HG02852 (cell line): Measurements from ENCODE around the gene TMEM169.
"Not testable (repeated sequence)": the region's sequence is repeated elsewhere in the genome, so short reads cannot be mapped to it uniquely, and the experiment has no call there.

Source experiments
- ATAC-seq: cut with Tn5 transposase; IDR thresholded peaks from one replicate; pipeline ENCODE4 v1.9.1; 2021; ENCODE audit warnings: mild to moderate bottlenecking, moderate library complexity; ENCODE audit not compliant: unreplicated experiment

The TMEM169 gene

DNA sequence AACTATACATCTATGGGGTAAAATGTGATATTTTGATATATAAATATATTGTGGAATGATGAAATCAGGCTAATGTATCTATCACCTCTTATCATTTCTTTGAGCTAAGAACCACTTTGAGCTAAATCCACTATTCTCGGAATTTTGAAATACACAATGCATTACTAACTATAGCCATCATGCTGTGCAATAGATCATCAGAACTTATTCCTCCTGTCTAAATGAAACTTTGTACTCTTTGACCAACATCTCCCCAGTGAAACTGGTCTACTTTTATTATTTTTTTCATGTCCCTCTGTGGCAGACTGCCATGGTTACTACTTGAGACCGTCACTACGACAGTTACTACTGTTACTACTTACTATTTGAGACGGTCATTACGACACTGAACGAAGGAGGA, 11.5 kb upstream of the TMEM169 start:
- ATAC-seq, result no peak

DNA sequence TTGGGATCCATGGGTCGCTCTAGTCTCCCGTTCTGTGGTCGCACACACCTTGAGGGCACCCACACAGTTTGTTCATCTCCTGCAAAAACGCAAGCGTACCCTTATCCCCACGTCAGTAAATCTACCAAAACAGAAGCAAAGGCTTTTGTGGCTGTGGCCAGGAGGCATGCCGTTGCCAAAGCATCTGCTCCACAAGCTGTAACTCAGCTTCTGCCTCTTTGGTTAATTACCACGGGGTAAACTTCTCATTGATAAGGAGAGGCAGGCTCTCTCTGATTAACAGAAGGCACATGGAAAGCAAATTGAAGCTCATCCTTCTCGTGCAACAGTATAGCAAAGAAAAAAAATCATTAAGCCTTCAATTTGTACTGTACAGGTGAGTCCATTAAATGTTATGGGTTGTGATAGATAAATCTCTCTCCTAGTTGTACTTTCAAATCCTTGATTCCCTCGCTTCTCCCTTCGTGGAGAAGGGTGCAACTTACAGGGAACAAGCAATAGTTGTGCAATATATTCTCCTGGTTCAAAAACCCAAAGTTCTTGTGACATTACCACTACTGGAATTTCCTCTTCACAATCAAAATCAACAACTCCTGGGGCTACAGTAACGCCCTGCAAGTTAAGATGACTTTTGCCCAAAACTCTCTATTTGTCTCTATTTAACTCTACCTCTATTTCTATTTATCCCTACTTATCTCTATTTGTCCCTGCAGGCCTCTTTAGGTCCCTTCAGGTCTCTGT, 10.4 kb upstream of the TMEM169 start:
- ATAC-seq, result no peak

GRCh38 chr2:216072473-216072872, 9.2 kb upstream of the TMEM169 start:
- ATAC-seq, result no peak

DNA sequence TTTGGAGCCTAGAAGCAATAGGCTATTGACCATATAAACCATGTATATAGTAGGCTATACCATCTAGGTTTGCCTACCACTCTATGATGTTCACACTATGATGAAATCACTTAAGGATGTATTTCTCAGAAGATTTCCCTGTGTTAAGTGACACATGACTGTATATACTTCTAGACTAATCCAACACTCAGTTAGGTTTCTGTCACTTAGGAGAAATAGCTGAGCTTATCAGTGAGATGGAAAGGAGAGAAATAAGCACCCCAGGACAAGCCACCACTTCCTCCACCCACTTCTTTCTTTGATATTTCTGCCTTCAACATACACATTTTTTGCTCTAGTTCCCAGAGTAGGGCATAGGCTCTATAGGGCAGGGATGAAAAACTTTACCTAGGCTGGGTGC, 7.9 kb upstream of the TMEM169 start:
- ATAC-seq, result no peak

DNA sequence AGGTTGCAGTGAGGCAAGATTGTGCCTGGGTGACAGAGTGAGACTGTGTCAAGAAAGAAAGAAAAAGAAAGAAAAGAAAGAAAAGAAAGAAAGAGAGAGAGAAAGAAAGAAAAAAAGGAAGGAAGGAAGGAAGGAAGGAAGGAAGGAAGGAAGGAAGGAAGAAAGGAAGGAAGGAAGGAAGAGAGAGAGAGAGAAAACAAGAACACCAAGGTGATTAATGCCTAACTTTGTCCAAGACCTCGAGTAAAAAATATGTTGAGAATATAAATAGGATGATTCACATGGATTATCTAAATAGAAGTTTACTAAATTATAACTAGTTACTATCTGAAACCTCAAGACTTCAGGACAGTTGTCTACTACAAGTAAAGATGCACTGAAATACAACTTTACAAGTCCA, 7.3 kb upstream of the TMEM169 start:
- no peak for ATAC-seq

- no peak for ATAC-seq
These were observed 6.9 kb upstream of the TMEM169 start for GRCh38 chr2:216074794-216075193.

DNA sequence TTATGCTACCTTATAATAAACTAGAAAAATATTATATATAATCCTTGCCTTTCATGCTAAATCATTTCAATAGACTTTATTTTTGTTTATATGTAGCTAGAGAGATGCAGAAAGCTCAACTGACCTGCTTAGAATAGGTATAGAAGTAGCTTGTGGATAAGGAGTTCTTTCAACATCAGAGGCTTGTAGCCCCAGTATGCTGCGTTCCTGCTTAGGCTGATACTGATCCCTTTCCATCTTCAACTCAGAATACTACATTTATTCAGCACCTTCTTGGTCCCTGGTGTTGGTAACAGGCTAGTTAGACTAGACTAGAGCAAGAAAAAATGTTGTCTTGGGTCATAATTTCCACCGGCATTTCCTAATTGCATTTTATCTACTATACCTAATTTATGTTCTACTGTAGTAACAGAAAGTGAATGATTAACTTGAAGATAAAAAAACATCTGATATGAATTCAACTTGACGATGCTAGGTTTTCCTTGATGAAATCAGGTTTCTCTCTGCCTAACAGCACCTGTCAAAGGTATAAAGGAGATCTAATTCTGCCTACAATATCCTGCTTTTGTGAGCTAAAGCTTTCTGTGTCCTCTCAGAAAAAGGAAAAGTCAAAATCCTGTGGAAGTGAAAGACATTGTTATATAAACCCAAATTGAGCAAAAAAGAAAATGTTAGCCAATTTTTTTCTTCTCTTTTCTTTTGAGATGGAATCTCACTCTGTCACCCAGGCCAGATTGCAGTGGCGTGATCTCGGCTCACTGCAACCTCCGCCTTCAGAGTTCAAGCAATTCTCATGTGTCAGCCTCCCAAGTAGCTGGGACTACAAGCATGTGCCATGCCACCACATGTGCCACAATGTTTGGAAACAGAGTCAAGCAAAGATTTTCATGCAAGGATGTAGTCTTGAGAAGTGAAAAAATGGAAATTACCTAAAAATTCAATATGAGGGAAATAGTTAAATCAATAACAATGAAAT, 5.9 kb upstream of the TMEM169 start:
- no peak for ATAC-seq

GRCh38 chr2:216078776-216079175, 2.9 kb upstream of the TMEM169 start:
- no peak for ATAC-seq

- not testable (repeated sequence) for ATAC-seq
These were observed 1.7 kb upstream of the TMEM169 start for GRCh38 chr2:216080048-216080447.

DNA sequence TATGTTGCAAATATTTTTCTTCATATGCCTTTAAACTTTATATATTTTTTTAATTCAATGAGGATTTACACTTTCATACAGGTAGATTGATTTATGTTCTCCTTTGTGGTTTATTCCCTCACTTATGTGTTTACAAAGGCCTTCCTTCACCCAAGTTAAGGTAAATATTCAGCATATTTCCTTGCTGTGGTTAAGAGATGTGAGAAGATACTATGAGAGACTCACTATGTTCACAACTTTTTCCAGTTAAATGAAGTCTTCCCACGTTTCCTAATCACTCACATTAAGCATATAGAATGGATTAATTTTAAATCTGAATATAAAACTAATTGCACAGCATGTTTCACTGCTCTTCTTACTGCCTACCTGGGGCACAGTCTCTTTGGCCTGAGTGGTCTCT, 707 bp upstream of the TMEM169 start:
- ATAC-seq, result no peak

DNA sequence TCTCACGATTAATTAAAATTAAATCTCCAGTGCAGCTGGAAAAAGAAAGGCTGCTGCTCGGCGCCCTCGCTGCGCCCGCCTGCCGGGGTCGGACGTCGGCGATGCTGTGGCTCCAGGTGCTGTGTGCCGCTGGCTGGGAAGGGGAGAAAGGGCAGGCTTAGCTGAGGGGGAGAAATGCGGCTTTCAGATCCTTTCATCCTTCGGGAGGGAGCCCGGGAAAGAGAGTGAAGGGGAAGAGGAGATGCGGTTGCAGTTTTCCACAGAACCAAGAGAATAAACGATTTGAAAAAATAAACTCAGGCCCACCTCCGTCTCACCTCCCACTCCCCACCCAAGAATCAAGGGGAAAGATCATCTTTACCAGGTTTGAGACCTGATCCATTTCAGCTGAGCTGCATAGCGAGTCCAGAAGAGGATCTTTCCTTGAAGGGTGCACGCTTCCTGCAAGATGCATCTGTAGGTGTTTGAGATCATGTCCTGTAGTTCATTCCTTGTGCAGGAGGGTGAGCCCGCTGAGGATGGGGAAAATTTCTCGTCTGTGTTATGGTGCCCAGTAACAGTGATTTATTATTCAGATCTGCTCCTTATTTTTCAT, 495 bp downstream of the TMEM169 start:
- ATAC-seq, result peak; percentile 23

DNA sequence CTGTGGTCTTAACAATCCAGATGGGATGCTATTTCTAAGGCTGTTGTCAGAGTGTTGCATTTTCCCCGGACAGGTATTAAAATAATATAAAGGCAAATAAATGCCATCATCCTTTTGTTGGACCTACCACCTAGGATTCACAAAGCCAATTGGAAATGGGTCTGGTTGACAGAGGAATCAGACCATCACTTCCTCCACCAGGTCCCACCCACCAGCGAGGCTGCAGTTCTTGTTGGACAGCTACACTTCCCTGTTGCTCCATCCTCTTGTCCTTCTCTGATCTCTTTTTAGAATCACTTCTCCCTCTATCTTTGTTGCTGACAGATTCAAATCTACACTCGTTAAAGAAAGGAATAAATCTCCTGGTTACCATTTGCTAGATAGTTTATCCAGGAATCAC, 1.1 kb downstream of the TMEM169 start:
- no peak for ATAC-seq

- ATAC-seq, result no peak
These were observed 2.0 kb downstream of the TMEM169 start for GRCh38 chr2:216083464-216084281.

DNA sequence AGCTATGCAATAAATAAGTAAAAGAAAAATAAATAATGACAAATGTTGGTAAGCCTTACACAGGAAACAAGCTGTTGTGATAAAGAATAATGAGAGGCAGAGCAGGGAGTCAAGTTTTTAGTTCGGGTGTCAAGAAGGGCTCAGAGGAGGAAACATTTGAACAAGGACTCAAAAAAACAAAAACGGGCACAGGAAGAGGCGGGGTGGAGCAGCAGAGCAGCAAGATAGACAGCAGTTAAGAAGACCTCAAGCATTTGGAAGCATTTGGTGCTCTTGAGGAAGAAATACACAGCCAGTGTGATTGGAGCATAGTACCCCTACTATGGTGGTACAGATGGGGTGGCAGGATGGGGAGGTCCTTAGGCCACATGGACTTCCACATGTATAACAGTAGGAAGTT, 2.8 kb downstream of the TMEM169 start:
- no peak for ATAC-seq

- no peak for ATAC-seq
These were observed 4.6 kb downstream of the TMEM169 start for GRCh38 chr2:216086207-216086893.

- peak; percentile 77 for ATAC-seq
These were observed 8.7 kb downstream of the TMEM169 start for GRCh38 chr2:216090369-216090786.

- ATAC-seq, result no peak
These were observed 10.9 kb downstream of the TMEM169 start for GRCh38 chr2:216092646-216093045.

DNA sequence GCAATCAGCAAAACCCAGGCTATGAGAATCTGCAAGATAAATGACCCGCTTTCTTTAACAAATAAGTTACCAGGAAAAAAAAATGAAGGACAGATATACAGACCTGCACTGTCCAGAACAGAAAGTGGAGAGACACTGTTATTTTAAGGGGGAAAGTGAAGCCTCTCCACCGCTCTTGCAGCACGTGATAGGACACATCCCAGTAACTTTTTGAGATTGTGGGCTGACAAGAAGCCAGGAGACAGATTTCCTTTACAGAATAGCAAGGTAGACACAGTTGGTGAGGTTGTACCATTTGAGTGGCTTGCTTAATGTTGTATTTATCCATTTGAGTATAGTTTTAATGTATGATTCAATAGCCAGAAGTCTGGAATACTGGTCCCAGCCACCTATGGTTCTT, 13.0 kb downstream of the TMEM169 start:
- ATAC-seq, result no peak

DNA sequence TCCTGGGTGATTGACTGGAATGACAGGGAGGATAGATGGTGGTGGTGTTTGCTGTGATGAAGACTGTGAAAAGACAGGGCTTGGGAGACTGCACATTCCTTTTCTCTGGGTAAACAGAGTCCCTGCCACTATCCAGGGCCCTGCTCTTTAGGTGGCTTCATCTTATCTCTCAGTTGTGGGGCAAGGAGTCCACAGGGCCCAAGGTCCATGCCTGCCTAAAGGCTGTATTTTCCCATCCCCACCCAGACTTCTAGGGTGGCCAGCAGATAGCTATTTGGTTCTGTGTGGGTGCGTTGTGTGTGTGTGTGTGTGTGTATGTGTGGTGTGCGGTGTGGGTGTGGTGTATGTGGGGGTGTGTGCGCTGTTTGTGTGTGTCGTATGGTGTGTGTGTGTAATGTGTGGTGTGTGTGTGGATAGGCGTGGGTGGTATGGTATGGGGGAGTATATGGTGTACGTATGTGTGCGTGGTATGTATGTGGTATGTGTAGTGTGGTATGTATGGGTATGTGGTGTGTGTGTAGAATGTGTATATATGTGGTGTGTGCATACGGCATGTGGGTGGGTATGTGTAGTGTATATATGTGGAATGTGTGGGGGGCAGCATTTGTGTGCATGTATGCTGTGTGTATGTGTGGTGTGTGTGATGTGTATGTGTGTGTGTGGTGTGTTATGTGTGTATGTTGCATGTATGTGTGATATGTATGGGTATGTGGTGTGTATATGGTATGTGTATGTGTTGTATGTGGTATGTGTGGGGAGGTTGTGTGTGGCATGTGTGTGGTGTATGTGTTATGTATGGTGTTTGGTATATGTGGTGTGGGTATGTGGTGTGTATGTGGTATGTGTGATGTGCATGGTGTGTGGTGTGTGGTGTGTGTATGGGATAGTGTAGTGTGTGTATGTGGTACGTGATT, 17.0 kb downstream of the TMEM169 start:
- no peak for ATAC-seq
